IMR-90 (cell line): ENCODE data around the gene DNAJC6. TPM values are rescaled to one million over a fixed set of nuclear protein-coding genes. Genes with fewer than 3 reads are reported as not detected.

Experiments
- ATAC-seq: fragments of 200-7000 bp; cut with Tn5 transposase; 2 replicates; pipeline ENCODE4 v1.9.1; 2020; ENCODE audit warnings: low read depth, mild to moderate bottlenecking, moderate library complexity
- BruUV-seq: library from RNA; stranded (reverse); fragments of 400-500 nt; replicated peaks from 2 replicates; lab custom pipeline; 2021; lab: Mats Ljungman, UMichigan
- CTCF ChIA-PET: fragments of 300-600 bp; formaldehyde crosslinking; extraction: SDS; loops from one replicate; lab custom pipeline; 2021; ENCODE audit warnings: antibody characterized with exemption; lab: Yijun Ruan, JAX
- POLR2A ChIA-PET: fragments of 300-600 bp; sonication (Branson Sonifier 250); formaldehyde crosslinking; loops from one replicate; lab custom pipeline; 2022; ENCODE audit warnings: antibody characterized with exemption; ENCODE audit not compliant: unreplicated experiment; lab: Charles Lee
- DNase-seq: peaks from one replicate; pipeline ENCODE4 v3.0.0; 2013
- H2AFZ ChIP-seq: replicated peaks from 2 replicates; pipeline ENCODE3; 2013; ENCODE audit warnings: low read length, mild to moderate bottlenecking; ENCODE audit not compliant: poor library complexity
- H2AK5ac ChIP-seq: 2 replicates; pipeline ENCODE4 v1.6.1; 2013; ENCODE audit warnings: low read depth, low read length, inconsistent platforms
- H2AK9ac ChIP-seq: replicated peaks from 2 replicates; pipeline ENCODE3; 2013; ENCODE audit warnings: mild to moderate bottlenecking, low read depth, low read length, moderate library complexity; ENCODE audit not compliant: poor library complexity
- H2BK120ac ChIP-seq: 2 replicates; pipeline ENCODE4 v1.6.1; 2013; ENCODE audit warnings: low read depth, low read length, inconsistent platforms
- H2BK15ac ChIP-seq: 3 replicates; pipeline ENCODE4 v1.6.1; 2013; ENCODE audit warnings: low read depth, low read length, inconsistent platforms
- H2BK20ac ChIP-seq: 2 replicates; pipeline ENCODE4 v1.6.1; 2013; ENCODE audit warnings: low read depth, mild to moderate bottlenecking, inconsistent platforms, low read length, moderate library complexity
- H2BK5ac ChIP-seq: 2 replicates; pipeline ENCODE4 v1.6.1; 2013; ENCODE audit warnings: mild to moderate bottlenecking, low read depth, low read length, inconsistent platforms; ENCODE audit not compliant: poor library complexity, severe bottlenecking
- H3K14ac ChIP-seq: replicated peaks from 2 replicates; pipeline ENCODE4 v1.6.1; 2013; ENCODE audit warnings: low read depth, low read length, inconsistent platforms
- H3K18ac ChIP-seq: 2 replicates; pipeline ENCODE4 v1.6.1; 2013; ENCODE audit warnings: low read depth, low read length, control low read depth
- H3K23ac ChIP-seq: 2 replicates; pipeline ENCODE4 v1.6.1; 2013; ENCODE audit warnings: low read depth, low read length, inconsistent platforms
- H3K27ac ChIP-seq: 2 replicates; pipeline ENCODE4 v1.5.1; 2013; ENCODE audit warnings: mild to moderate bottlenecking, control low read depth, low read length; ENCODE audit not compliant: insufficient read depth
- H3K27me3 ChIP-seq: 2 replicates; pipeline ENCODE4 v1.6.1; 2013; ENCODE audit warnings: low read length; ENCODE audit not compliant: control insufficient read depth, insufficient read depth
- H3K36me3 ChIP-seq: 2 replicates; pipeline ENCODE4 v1.6.1; 2013; ENCODE audit warnings: low read length, mixed read lengths; ENCODE audit not compliant: control insufficient read depth, insufficient read depth
- H3K4ac ChIP-seq: 2 replicates; pipeline ENCODE4 v1.6.1; 2013; ENCODE audit warnings: low read depth, low read length, inconsistent platforms
- H3K4me1 ChIP-seq: 2 replicates; pipeline ENCODE4 v1.6.1; 2013; ENCODE audit warnings: low read length, mixed read lengths; ENCODE audit not compliant: control insufficient read depth, insufficient read depth
- H3K4me2 ChIP-seq: 2 replicates; pipeline ENCODE4 v1.6.1; 2013; ENCODE audit warnings: low read depth, mild to moderate bottlenecking, control low read depth, low read length, moderate library complexity
- H3K4me3 ChIP-seq: 2 replicates; pipeline ENCODE4 v1.5.1; 2013; ENCODE audit warnings: low read depth, mild to moderate bottlenecking, control low read depth, low read length, moderate library complexity; ENCODE audit not compliant: insufficient read depth
- H3K56ac ChIP-seq: 2 replicates; pipeline ENCODE4 v1.6.1; 2013; ENCODE audit warnings: low read length, inconsistent platforms; ENCODE audit not compliant: insufficient read depth; ENCODE audit errors: extremely low read depth
- H3K79me1 ChIP-seq, 2 experiments: 2 replicates each; pipeline ENCODE4 v1.6.1; 2013; ENCODE audit warnings: low read length in 2 of 2, inconsistent platforms in 1 of 2, low read depth in 1 of 2
- H3K9ac ChIP-seq: 2 replicates; pipeline ENCODE4 v1.6.1; 2013; ENCODE audit warnings: low read depth, low read length, control low read depth
- H3K9me1 ChIP-seq: 2 replicates; pipeline ENCODE4 v1.6.1; 2013; ENCODE audit warnings: low read length, inconsistent platforms; ENCODE audit not compliant: insufficient read depth
- H3K9me3 ChIP-seq: 2 replicates; pipeline ENCODE4 v1.6.1; 2013; ENCODE audit warnings: low read length; ENCODE audit not compliant: control insufficient read depth, insufficient read depth
- H4K20me1 ChIP-seq: 2 replicates; pipeline ENCODE4 v1.6.1; 2013; ENCODE audit warnings: low read length, inconsistent platforms; ENCODE audit not compliant: insufficient read depth
- H4K5ac ChIP-seq: 2 replicates; pipeline ENCODE4 v1.6.1; 2013; ENCODE audit warnings: mild to moderate bottlenecking, low read depth, low read length, control low read depth
- H4K8ac ChIP-seq, 2 experiments: 2 replicates each; pipeline ENCODE4 v1.6.1; 2013; ENCODE audit warnings: low read depth in 2 of 2, low read length in 2 of 2, control low read depth in 1 of 2, inconsistent platforms in 1 of 2
- H4K91ac ChIP-seq: 2 replicates; pipeline ENCODE4 v1.6.1; 2013; ENCODE audit warnings: low read depth, low read length, inconsistent platforms; ENCODE audit not compliant: insufficient read depth
- BHLHE40 ChIP-seq: fragments of 150-350 bp; IDR thresholded peaks from 2 replicates; pipeline ENCODE4 v1.6.1; 2016; ENCODE audit warnings: mild to moderate bottlenecking, low read depth, low read length
- CEBPB ChIP-seq: IDR thresholded peaks from 2 replicates; pipeline ENCODE4 v1.6.1; 2012; ENCODE audit warnings: low read depth, low read length, improper control_type of control experiment
- CHD1 ChIP-seq: IDR thresholded peaks from 2 replicates; pipeline ENCODE4 v1.6.1; 2012; ENCODE audit warnings: low read depth, low read length, improper control_type of control experiment
- FOS ChIP-seq: fragments of 150-350 bp; IDR thresholded peaks from 2 replicates; pipeline ENCODE4 v1.6.1; 2016; ENCODE audit warnings: low read depth, low read length
- MAFK ChIP-seq: IDR thresholded peaks from 2 replicates; pipeline ENCODE4 v1.6.1; 2012; ENCODE audit warnings: low read depth, low read length, improper control_type of control experiment
- MAZ ChIP-seq: IDR thresholded peaks from 2 replicates; pipeline ENCODE4 v1.6.1; 2012; ENCODE audit warnings: low read depth, mild to moderate bottlenecking, low read length, improper control_type of control experiment, moderate library complexity, borderline replicate concordance
- MXI1 ChIP-seq: IDR thresholded peaks from 2 replicates; pipeline ENCODE4 v1.6.1; 2012; ENCODE audit warnings: low read depth, mild to moderate bottlenecking, low read length, moderate library complexity, borderline replicate concordance
- NFE2L2 ChIP-seq: fragments of 150-350 bp; IDR thresholded peaks from 2 replicates; pipeline ENCODE4 v1.6.1; 2016; ENCODE audit warnings: low read depth, mild to moderate bottlenecking, low read length
- POLR2A ChIP-seq: IDR thresholded peaks from 2 replicates; pipeline ENCODE4 v1.6.1; 2012; ENCODE audit warnings: mild to moderate bottlenecking, low read depth, low read length
- RAD21 ChIP-seq: IDR thresholded peaks from 2 replicates; pipeline ENCODE4 v1.6.1; 2012; ENCODE audit warnings: low read length, improper control_type of control experiment
- RCOR1 ChIP-seq: IDR thresholded peaks from 2 replicates; pipeline ENCODE4 v1.6.1; 2012; ENCODE audit warnings: mild to moderate bottlenecking, low read length, improper control_type of control experiment; ENCODE audit not compliant: insufficient replicate concordance
- RFX5 ChIP-seq: IDR thresholded peaks from 2 replicates; pipeline ENCODE4 v1.8.0; 2012; ENCODE audit warnings: low read depth, mild to moderate bottlenecking, low read length, moderate library complexity
- SMC3 ChIP-seq: fragments of 150-350 bp; IDR thresholded peaks from 2 replicates; pipeline ENCODE4 v1.6.1; 2016; ENCODE audit warnings: low read depth, mild to moderate bottlenecking, antibody characterized with exemption, low read length, moderate library complexity
- whole genome bisulfite sequencing, 2 experiments: methylation state at CpG; one replicate each; pipeline versions ENCODE4 v1.1.5 to v1.1.7; 2013; ENCODE audit warnings: missing lambda C conversion rate in 2 of 2; ENCODE audit not compliant: insufficient read length in 1 of 2; ENCODE audit errors: extremely low coverage in 2 of 2; 5-methylcytosine and 5-hydroxymethylcytosine counted together
- dilution Hi-C: fragments of 300-500 bp; cut with HindIII; formaldehyde crosslinking; loops from one replicate; pipeline ENCODE4 v1.14.3; 2018; ENCODE audit warnings: low sequenced_read_pairs; ENCODE audit not compliant: unreplicated experiment
- in situ Hi-C: fragments of 300-500 bp; cut with MboI; formaldehyde crosslinking; loops from 3 replicates; pipeline ENCODE4 v1.14.3; 2019; ENCODE audit warnings: low sequenced_read_pairs, inconsistent platforms, mixed read lengths
- intact Hi-C: fragments of 100-400 bp; cut with micrococcal nuclease; formaldehyde crosslinking; loops from 2 replicates; pipeline ENCODE4 v1.10.0; 2022
- polyA plus RNA-seq, 3 experiments: library from polyadenylated mRNA; depleted of rRNA; stranded (reverse); fragments of >200 nt; gene quantifications; 2 replicates each; pipeline ENCODE4 v1.2.3, GENCODE V29; 2012; ENCODE audit warnings: low replicate concordance in 1 of 3
- total RNA-seq: library from RNA; depleted of rRNA; stranded (reverse); fragments of >200 nt; gene quantifications from 2 replicates; pipeline ENCODE4 v1.2.3, GENCODE V29; 2012
- TF ChIP-seq, protein P1 (sequence below): fragments of 150-350 bp; IDR thresholded peaks from 2 replicates; pipeline ENCODE4 v1.6.1; 2016; ENCODE audit warnings: low read depth, mild to moderate bottlenecking, low read length, moderate library complexity, borderline replicate concordance
- TF ChIP-seq, protein P2 (sequence below): conservative IDR thresholded peaks from 2 replicates; pipeline ENCODE4 v1.5.1; 2012; ENCODE audit warnings: mild to moderate bottlenecking, low read depth, low read length, improper control_type of control experiment
- TF ChIP-seq, protein P3 (sequence below): fragments of 150-350 bp; IDR thresholded peaks from 2 replicates; pipeline ENCODE4 v1.6.1; 2017; ENCODE audit warnings: mild to moderate bottlenecking, antibody characterized with exemption, low read length, low read depth

Gene DNAJC6
- total and polyA plus RNA-seq, 2 of the 4 experiments (the other 2 are of a cell fraction) = 0.05 to 0.18 TPM

DNA sequence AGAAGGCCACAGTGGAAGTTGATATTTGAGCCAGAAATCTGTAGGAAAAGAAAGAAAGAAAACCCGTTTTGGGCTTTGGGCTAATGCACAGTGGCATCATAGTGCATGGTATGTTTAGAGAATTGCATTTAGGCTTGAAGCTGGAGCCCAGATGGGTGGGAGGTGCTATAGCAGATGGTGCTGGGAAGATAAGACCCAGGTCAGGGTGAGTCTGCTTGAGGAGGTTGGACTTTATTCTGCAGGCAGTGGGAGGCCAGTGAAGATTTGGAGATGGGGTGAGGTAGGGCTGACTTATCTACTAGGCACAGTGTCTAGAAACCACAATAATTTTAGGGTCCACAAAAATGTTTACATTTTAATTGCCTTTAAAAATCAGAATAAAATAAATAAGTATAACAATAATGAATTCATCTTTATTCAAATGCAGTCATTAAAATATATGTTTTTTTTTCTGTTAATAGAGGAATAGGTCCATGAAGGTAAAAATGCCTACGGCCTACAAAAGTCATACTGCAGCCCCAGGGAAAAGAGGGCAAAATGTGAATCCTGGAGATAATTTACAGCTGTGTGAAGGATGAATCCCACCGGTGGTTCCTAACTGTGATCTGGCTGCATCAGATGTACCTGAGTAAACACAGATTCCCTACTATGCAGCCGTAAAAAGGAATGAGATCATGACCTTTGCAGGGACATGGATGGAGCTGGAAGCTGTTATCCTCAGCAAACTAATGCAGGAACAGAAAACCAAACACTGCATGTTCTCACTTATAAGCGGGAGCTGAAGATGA lies 8.7 kb downstream of the DNAJC6 start:
- WGBS, 2 experiments = 60% methylated on average over 1 of the region's 5 CpGs; no CpG with 5 or more reads in 1 of the 2 experiments
- Histone ChIP-seq H3K4me1 (no peaks in the 10 kb centered on the region), H2BK20ac (no peak overlapping the region), H3K36me3 (no peaks in the 10 kb centered on the region), H2BK120ac (no peak overlapping the region), H2BK5ac (no peak overlapping the region), H3K27me3 (no peaks in the 10 kb centered on the region), H4K8ac (no peak overlapping the region), H3K4ac (no peak overlapping the region), H2BK15ac (no peak overlapping the region), H4K5ac (no peak overlapping the region), H2AK9ac (no peak overlapping the region), H4K91ac (no peak overlapping the region), H3K9me3 (no peaks in the 10 kb centered on the region), H3K18ac (no peak overlapping the region), H3K56ac (no peak overlapping the region), H4K20me1 (no peaks in the 10 kb centered on the region), H3K27ac (no peak overlapping the region), H3K4me2 (no peak overlapping the region), H2AFZ (no peak overlapping the region), H3K79me1 (no peaks in the 10 kb centered on the region; a peak in 1 of 4 replicates), H3K14ac (no peak overlapping the region), H3K9me1 (no peaks in the 10 kb centered on the region), H3K9ac (no peak overlapping the region), H3K23ac (no peak overlapping the region), H3K4me3 (no peak overlapping the region), H2AK5ac (no peak overlapping the region)
- BruUV-seq = no TSS peak
- ChIA-PET POLR2A (no interaction called here), CTCF (no interaction called here)
- in situ Hi-C loops = no loop called here
- DNase-seq = no peak
- no peak for TF ChIP-seq POLR2A
- no peak for TF ChIP-seq MAZ
- TF ChIP-seq RCOR1 = no peak
- no peak for TF ChIP-seq RAD21
- no peak for TF ChIP-seq BHLHE40
- TF ChIP-seq NFE2L2 = no peak
- no peak for TF ChIP-seq FOS
- no peak for TF ChIP-seq MXI1
- no peak for TF ChIP-seq CHD1
- TF ChIP-seq CEBPB = no peak
- TF ChIP-seq, protein P1, sequence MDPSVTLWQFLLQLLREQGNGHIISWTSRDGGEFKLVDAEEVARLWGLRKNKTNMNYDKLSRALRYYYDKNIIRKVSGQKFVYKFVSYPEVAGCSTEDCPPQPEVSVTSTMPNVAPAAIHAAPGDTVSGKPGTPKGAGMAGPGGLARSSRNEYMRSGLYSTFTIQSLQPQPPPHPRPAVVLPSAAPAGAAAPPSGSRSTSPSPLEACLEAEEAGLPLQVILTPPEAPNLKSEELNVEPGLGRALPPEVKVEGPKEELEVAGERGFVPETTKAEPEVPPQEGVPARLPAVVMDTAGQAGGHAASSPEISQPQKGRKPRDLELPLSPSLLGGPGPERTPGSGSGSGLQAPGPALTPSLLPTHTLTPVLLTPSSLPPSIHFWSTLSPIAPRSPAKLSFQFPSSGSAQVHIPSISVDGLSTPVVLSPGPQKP = no peak
- no peak for TF ChIP-seq MAFK
- TF ChIP-seq RFX5 = no peak
- no peak for TF ChIP-seq SMC3
- TF ChIP-seq, protein P2, sequence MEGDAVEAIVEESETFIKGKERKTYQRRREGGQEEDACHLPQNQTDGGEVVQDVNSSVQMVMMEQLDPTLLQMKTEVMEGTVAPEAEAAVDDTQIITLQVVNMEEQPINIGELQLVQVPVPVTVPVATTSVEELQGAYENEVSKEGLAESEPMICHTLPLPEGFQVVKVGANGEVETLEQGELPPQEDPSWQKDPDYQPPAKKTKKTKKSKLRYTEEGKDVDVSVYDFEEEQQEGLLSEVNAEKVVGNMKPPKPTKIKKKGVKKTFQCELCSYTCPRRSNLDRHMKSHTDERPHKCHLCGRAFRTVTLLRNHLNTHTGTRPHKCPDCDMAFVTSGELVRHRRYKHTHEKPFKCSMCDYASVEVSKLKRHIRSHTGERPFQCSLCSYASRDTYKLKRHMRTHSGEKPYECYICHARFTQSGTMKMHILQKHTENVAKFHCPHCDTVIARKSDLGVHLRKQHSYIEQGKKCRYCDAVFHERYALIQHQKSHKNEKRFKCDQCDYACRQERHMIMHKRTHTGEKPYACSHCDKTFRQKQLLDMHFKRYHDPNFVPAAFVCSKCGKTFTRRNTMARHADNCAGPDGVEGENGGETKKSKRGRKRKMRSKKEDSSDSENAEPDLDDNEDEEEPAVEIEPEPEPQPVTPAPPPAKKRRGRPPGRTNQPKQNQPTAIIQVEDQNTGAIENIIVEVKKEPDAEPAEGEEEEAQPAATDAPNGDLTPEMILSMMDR = no peak
- TF ChIP-seq, protein P3, sequence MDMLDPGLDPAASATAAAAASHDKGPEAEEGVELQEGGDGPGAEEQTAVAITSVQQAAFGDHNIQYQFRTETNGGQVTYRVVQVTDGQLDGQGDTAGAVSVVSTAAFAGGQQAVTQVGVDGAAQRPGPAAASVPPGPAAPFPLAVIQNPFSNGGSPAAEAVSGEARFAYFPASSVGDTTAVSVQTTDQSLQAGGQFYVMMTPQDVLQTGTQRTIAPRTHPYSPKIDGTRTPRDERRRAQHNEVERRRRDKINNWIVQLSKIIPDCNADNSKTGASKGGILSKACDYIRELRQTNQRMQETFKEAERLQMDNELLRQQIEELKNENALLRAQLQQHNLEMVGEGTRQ = no peak
- intact Hi-C loops = no loop called here
- no peak for ATAC-seq
- dilution Hi-C loops = no loop called here
